PC-9 (cell line): Measurements from ENCODE around the gene GP1BB. TPM values are rescaled to one million over a fixed set of nuclear protein-coding genes. Genes with fewer than 3 reads are reported as not detected.

Experiments used
- BruUV-seq: library from RNA; stranded (reverse); fragments of 400-500 nt; replicated peaks from 2 replicates; lab custom pipeline; 2021; lab: Mats Ljungman, UMichigan
- CTCF ChIA-PET: fragments of 300-600 bp; sonication (Branson Sonifier 250); formaldehyde crosslinking; loops from one replicate; lab custom pipeline; 2022; ENCODE audit warnings: antibody characterized with exemption; lab: Charles Lee
- POLR2A ChIA-PET: fragments of 300-600 bp; sonication (Branson Sonifier 250); formaldehyde crosslinking; loops from one replicate; lab custom pipeline; 2022; ENCODE audit warnings: antibody characterized with exemption; ENCODE audit not compliant: unreplicated experiment; lab: Charles Lee
- DNase-seq, 2 experiments: peaks; one replicate each; pipeline versions ENCODE4 v3.0.0 to v3.0.0-alpha.2; 2015 to 2022; ENCODE audit warnings: mixed read lengths in 1 of 2
- H2AFZ ChIP-seq: fragments of 200-600 bp; sonication (generic); 2 replicates; pipeline ENCODE4 v1.8.1; 2017; ENCODE audit warnings: antibody characterized with exemption
- H3F3A ChIP-seq: fragments of 200-600 bp; sonication (generic); 2 replicates; pipeline ENCODE4 v1.8.1; 2017; ENCODE audit warnings: antibody characterized with exemption, mild to moderate bottlenecking, low read depth; ENCODE audit not compliant: insufficient read depth
- H3K27ac ChIP-seq: fragments of 200-600 bp; sonication (generic); 2 replicates; pipeline ENCODE4 v1.6.1; 2016; ENCODE audit warnings: mixed run types
- H3K27me3 ChIP-seq: fragments of 200-600 bp; sonication (generic); 2 replicates; pipeline ENCODE4 v1.6.1; 2016; ENCODE audit warnings: low read depth, mixed run types; ENCODE audit not compliant: insufficient read depth
- H3K36me3 ChIP-seq: fragments of 200-600 bp; sonication (generic); 2 replicates; pipeline ENCODE4 v1.6.1; 2016; ENCODE audit warnings: low read depth, mixed run types
- H3K4me1 ChIP-seq: fragments of 200-600 bp; sonication (generic); replicated peaks from 2 replicates; pipeline ENCODE4 v1.6.1; 2016; ENCODE audit warnings: mixed run types; ENCODE audit not compliant: insufficient read depth
- H3K4me2 ChIP-seq: fragments of 200-600 bp; sonication (generic); 2 replicates; pipeline ENCODE4 v1.6.1; 2017; ENCODE audit warnings: mixed run types
- H3K4me3 ChIP-seq: fragments of 200-600 bp; sonication (generic); 2 replicates; pipeline ENCODE4 v1.6.1; 2016; ENCODE audit warnings: mixed run types
- H3K79me2 ChIP-seq: fragments of 200-600 bp; sonication (generic); 2 replicates; pipeline ENCODE4 v1.6.1; 2017; ENCODE audit warnings: low read depth, mixed run types
- H3K9me2 ChIP-seq: fragments of 200-600 bp; sonication (generic); 2 replicates; pipeline ENCODE4 v1.8.1; 2017; ENCODE audit warnings: mild to moderate bottlenecking; ENCODE audit not compliant: insufficient read depth
- H3K9me3 ChIP-seq: fragments of 200-600 bp; sonication (generic); 2 replicates; pipeline ENCODE4 v1.8.1; 2016; ENCODE audit warnings: low read depth; ENCODE audit not compliant: insufficient read depth
- H4K20me1 ChIP-seq: fragments of 200-600 bp; sonication (generic); 2 replicates; pipeline ENCODE4 v1.8.1; 2017; ENCODE audit not compliant: insufficient read depth
- CTCF ChIP-seq: fragments of 200-600 bp; sonication (generic); conservative IDR thresholded peaks from 2 replicates; pipeline ENCODE4 v1.6.1; 2017; ENCODE audit warnings: mixed run types, antibody characterized with exemption, mild to moderate bottlenecking, moderate library complexity
- EZH2 ChIP-seq: fragments of 200-600 bp; sonication (generic); IDR thresholded peaks from 2 replicates; pipeline ENCODE4 v1.8.0; 2017; ENCODE audit warnings: antibody characterized with exemption, low read depth
- intact Hi-C: fragments of 100-400 bp; cut with micrococcal nuclease; formaldehyde crosslinking; loops from one replicate; pipeline ENCODE4 v1.10.0; 2022; ENCODE audit not compliant: unreplicated experiment
- total RNA-seq: library from RNA; stranded (reverse); gene quantifications from 2 replicates; pipeline ENCODE4 v1.2.3, GENCODE V29; 2021

Gene GP1BB
- total RNA-seq, 1 experiment from 2014 or later = 0.35 TPM

- H3K9me3 ChIP-seq = no peaks in the 10 kb centered on the region
- CTCF ChIA-PET = no interaction called here
- TF ChIP-seq CTCF (no peak), EZH2 (no peak)
- no peak for DNase-seq
- H2AFZ ChIP-seq = no peak overlapping the region
- POLR2A ChIA-PET = no interaction called here
- no TSS peak for BruUV-seq
- H3K27me3 ChIP-seq = no peaks in the 10 kb centered on the region
- H3K4me3 ChIP-seq = no peak overlapping the region
- H3F3A ChIP-seq = no peaks in the 10 kb centered on the region
- H3K79me2 ChIP-seq = no peaks in the 10 kb centered on the region
- H3K9me2 ChIP-seq = no peaks in the 10 kb centered on the region
- H4K20me1 ChIP-seq = no peaks in the 10 kb centered on the region
- H3K27ac ChIP-seq = no peak overlapping the region
- no peaks in the 10 kb centered on the region for H3K36me3 ChIP-seq
- H3K4me2 ChIP-seq = no peak overlapping the region
- intact Hi-C loops = no loop called here
- no peaks in the 10 kb centered on the region; the same call in 1 of the 2 replicates for H3K4me1 ChIP-seq
Observed at GRCh38 chr22:19681863-19682245, 41.5 kb upstream of the GP1BB start.

- ChIA-PET CTCF (no interaction called here), POLR2A (no interaction called here)
- Histone ChIP-seq H3K27ac (no peak overlapping the region), H3K36me3 (no peaks in the 10 kb centered on the region), H3F3A (peaks cover 12% of the 10 kb centered on the region), H3K9me2 (no peaks in the 10 kb centered on the region), H4K20me1 (no peaks in the 10 kb centered on the region), H3K27me3 (no peaks in the 10 kb centered on the region), H3K4me3 (no peak overlapping the region), H2AFZ (no peak overlapping the region), H3K79me2 (no peaks in the 10 kb centered on the region), H3K9me3 (no peaks in the 10 kb centered on the region), H3K4me2 (no peak overlapping the region), H3K4me1 (peaks cover 35% of the 10 kb centered on the region)
- intact Hi-C loops = no loop called here
- DNase-seq = no peak
- BruUV-seq = no TSS peak
- TF ChIP-seq CTCF (no peak), EZH2 (no peak)
Observed at GRCh38 chr22:19686946-19687345, 36.4 kb upstream of the GP1BB start.

GRCh38 chr22:19687561-19688300 lies 35.6 kb upstream of the GP1BB start:
- Histone ChIP-seq H3K4me2 (peak overlapping the region; percentile 42), H3K79me2 (no peaks in the 10 kb centered on the region), H3K27ac (0 out of 2 replicates have a peak overlapping the region, but pooled peaks have one; percentile 19), H3K9me3 (no peaks in the 10 kb centered on the region), H2AFZ (no peak overlapping the region), H3K4me1 (peaks cover 39% of the 10 kb centered on the region), H3K36me3 (no peaks in the 10 kb centered on the region), H3K9me2 (no peaks in the 10 kb centered on the region), H3K4me3 (no peak overlapping the region), H3F3A (peaks cover 12% of the 10 kb centered on the region), H4K20me1 (no peaks in the 10 kb centered on the region), H3K27me3 (no peaks in the 10 kb centered on the region)
- intact Hi-C loops = no loop called here
- ChIA-PET CTCF (no interaction called here), POLR2A (no interaction called here)
- TF ChIP-seq EZH2 (no peak), CTCF (no peak)
- peak; percentile 57 to 78 for DNase-seq
- no TSS peak for BruUV-seq
